HCT116 (cell line): ENCODE data around the gene NDUFA11. TPM values are rescaled to one million over a fixed set of nuclear protein-coding genes. Genes with fewer than 3 reads are reported as not detected.

Experiments used
- ATAC-seq: fragments of 200-7000 bp; cut with Tn5 transposase; 2 replicates; pipeline ENCODE4 v1.9.1; 2020; ENCODE audit warnings: mild to moderate bottlenecking, moderate library complexity
- BruUV-seq: library from RNA; stranded (reverse); fragments of 400-500 nt; replicated peaks from 2 replicates; lab custom pipeline; 2021; lab: Mats Ljungman, UMichigan
- CTCF ChIA-PET: fragments of 300-600 bp; sonication (Branson Sonifier 250); formaldehyde crosslinking; loops from one replicate; lab custom pipeline; 2021; ENCODE audit warnings: antibody characterized with exemption; lab: Charles Lee
- POLR2A ChIA-PET: fragments of 300-600, 350-600 bp; sonication (Branson Sonifier 250); formaldehyde crosslinking; loops from one replicate; lab custom pipeline; 2021; ENCODE audit warnings: antibody characterized with exemption; lab: Charles Lee
- RAD21 ChIA-PET, 2 experiments: fragments of 300-600 bp; sonication (Branson Sonifier 250); formaldehyde crosslinking; loops; one replicate each; lab custom pipeline; 2023; ENCODE audit warnings: low total read pairs in 2 of 2; ENCODE audit not compliant: uncharacterized antibody in 2 of 2, unreplicated experiment in 2 of 2, low non-redundant PET in 1 of 2; lab: Charles Lee
- DNase-seq: peaks from one replicate; pipeline ENCODE4 v3.0.0-alpha.2; 2010; ENCODE audit warnings: low read depth, low spot score
- H2AFZ ChIP-seq: fragments of 200-600 bp; shearing (Covaris generic), sonication (generic); 2 replicates; pipeline ENCODE4 v1.6.1; 2017; ENCODE audit warnings: low read depth, mixed run types, mixed read lengths, antibody characterized with exemption, low read length; ENCODE audit not compliant: poor library complexity, severe bottlenecking
- H3K27ac ChIP-seq: 2 replicates; pipeline ENCODE4 v1.5.1; 2012; ENCODE audit warnings: low read depth, low read length
- H3K27me3 ChIP-seq: fragments of 200-600 bp; sonication (generic); 2 replicates; pipeline ENCODE4 v1.6.1; 2016; ENCODE audit warnings: mixed run types, low read length, mixed read lengths; ENCODE audit not compliant: insufficient read depth
- H3K36me3 ChIP-seq, 2 experiments: fragments of 200-500 bp in 1 of 2; fragments of 200-600 bp in 1 of 2; sonication (Bioruptor generic) in 1 of 2; sonication (generic) in 1 of 2; 2 replicates each; pipeline versions ENCODE4 v1.5.1 to v1.6.1; 2014 to 2016; ENCODE audit warnings: low read length in 2 of 2, inconsistent platforms in 1 of 2, mixed read lengths in 1 of 2, mixed run types in 1 of 2; ENCODE audit not compliant: insufficient read depth in 2 of 2, control insufficient read depth in 1 of 2
- H3K4me1 ChIP-seq, 2 experiments: fragments of 200-600 bp in 1 of 2; sonication (generic) in 1 of 2; 2 replicates each; pipeline versions ENCODE4 v1.5.1 to v1.6.1; 2012 to 2017; ENCODE audit warnings: low read length in 2 of 2, inconsistent platforms in 1 of 2, mild to moderate bottlenecking in 1 of 2, mixed read lengths in 1 of 2, mixed run types in 1 of 2, moderate library complexity in 1 of 2; ENCODE audit not compliant: insufficient read depth in 2 of 2, control insufficient read depth in 1 of 2
- H3K4me2 ChIP-seq: fragments of 200-600 bp; sonication (generic); 2 replicates; pipeline ENCODE4 v1.6.1; 2017; ENCODE audit warnings: mixed run types, low read length, mixed read lengths
- H3K4me3 ChIP-seq, 2 experiments: fragments of 200-600 bp in 1 of 2; sonication (generic) in 1 of 2; replicated peaks in 1 of 2; 2 replicates each; pipeline ENCODE4 v1.5.1; 2011 to 2016; ENCODE audit warnings: low read length in 2 of 2, control low read depth in 1 of 2, low read depth in 1 of 2, mild to moderate bottlenecking in 1 of 2, mixed read lengths in 1 of 2, mixed run types in 1 of 2
- H3K79me2 ChIP-seq: fragments of 200-600 bp; sonication (generic); 2 replicates; pipeline ENCODE4 v1.6.1; 2017; ENCODE audit warnings: mild to moderate bottlenecking, mixed run types, low read length, moderate library complexity, mixed read lengths; ENCODE audit not compliant: insufficient read depth
- H3K9ac ChIP-seq: fragments of 200-600 bp; sonication (generic); 2 replicates; pipeline ENCODE4 v1.6.1; 2016; ENCODE audit warnings: low read length, mixed read lengths
- H3K9me2 ChIP-seq: fragments of 200-600 bp; sonication (generic), shearing (Covaris generic); 2 replicates; pipeline ENCODE4 v1.6.1; 2017; ENCODE audit warnings: mixed run types, mild to moderate bottlenecking, moderate library complexity; ENCODE audit not compliant: insufficient read depth
- H3K9me3 ChIP-seq, 2 experiments: fragments of 200-500 bp in 1 of 2; fragments of 200-600 bp in 1 of 2; sonication (Bioruptor generic) in 1 of 2; sonication (generic) in 1 of 2; 2 replicates each; pipeline ENCODE4 v1.6.1; 2014 to 2017; ENCODE audit warnings: low read length in 2 of 2, mixed read lengths in 2 of 2, inconsistent platforms in 1 of 2, low read depth in 1 of 2, mild to moderate bottlenecking in 1 of 2, mixed run types in 1 of 2, moderate library complexity in 1 of 2; ENCODE audit not compliant: control insufficient read depth in 1 of 2, insufficient read depth in 1 of 2
- H4K20me1 ChIP-seq: fragments of 200-600 bp; sonication (generic), shearing (Covaris generic); 2 replicates; pipeline ENCODE4 v1.6.1; 2017; ENCODE audit warnings: mixed run types, mild to moderate bottlenecking, moderate library complexity; ENCODE audit not compliant: insufficient read depth
- CEBPB ChIP-seq: IDR thresholded peaks from 2 replicates; pipeline ENCODE4 v1.6.1; 2012; ENCODE audit warnings: low read depth
- ELF1 ChIP-seq: IDR thresholded peaks from 2 replicates; pipeline ENCODE4 v1.6.1; 2012; ENCODE audit warnings: low read depth, borderline replicate concordance
- FOSL1 ChIP-seq: IDR thresholded peaks from 2 replicates; pipeline ENCODE4 v1.6.1; 2012; ENCODE audit warnings: low read depth
- RAD21 ChIP-seq: IDR thresholded peaks from 2 replicates; pipeline ENCODE4 v1.6.1; 2012; ENCODE audit warnings: low read depth, mild to moderate bottlenecking
- SIN3A ChIP-seq: IDR thresholded peaks from 2 replicates; pipeline ENCODE4 v1.6.1; 2012; ENCODE audit warnings: low read depth
- SRF ChIP-seq: IDR thresholded peaks from 2 replicates; pipeline ENCODE4 v1.6.1; 2012; ENCODE audit warnings: low read depth
- TCF7L2 ChIP-seq: IDR thresholded peaks from 2 replicates; pipeline ENCODE4 v1.7.0; 2011; ENCODE audit warnings: borderline replicate concordance, inconsistent platforms; ENCODE audit not compliant: insufficient read depth, insufficient read length; ENCODE audit errors: extremely low read depth
- intact Hi-C: fragments of 100-400 bp; cut with micrococcal nuclease; formaldehyde crosslinking; loops from 2 replicates; pipeline ENCODE4 v1.10.0; 2022
- total RNA-seq: library from RNA; stranded (reverse); gene quantifications from one replicate; pipeline ENCODE4 v1.2.1, GENCODE V29; 2021; ENCODE audit not compliant: unreplicated experiment
- TF ChIP-seq, protein P1 (sequence below), 3 experiments: fragments of 200-600 bp in 1 of 3; sonication (generic) in 1 of 3; IDR thresholded peaks in 2 of 3; conservative IDR thresholded peaks in 1 of 3; 2 replicates each; pipeline ENCODE4 v1.5.1; 2012 to 2017; ENCODE audit warnings: low read depth in 2 of 3, low read length in 2 of 3, antibody characterized with exemption in 1 of 3, borderline replicate concordance in 1 of 3, control low read depth in 1 of 3, mild to moderate bottlenecking in 1 of 3, mixed read lengths in 1 of 3, mixed run types in 1 of 3, moderate library complexity in 1 of 3; ENCODE audit not compliant: insufficient read depth in 1 of 3
- TF ChIP-seq, protein P2 (sequence below): IDR thresholded peaks from 2 replicates; pipeline ENCODE4 v1.6.1; 2012

Gene NDUFA11
- total RNA-seq, 1 experiment from 2014 or later: 311 TPM

DNA sequence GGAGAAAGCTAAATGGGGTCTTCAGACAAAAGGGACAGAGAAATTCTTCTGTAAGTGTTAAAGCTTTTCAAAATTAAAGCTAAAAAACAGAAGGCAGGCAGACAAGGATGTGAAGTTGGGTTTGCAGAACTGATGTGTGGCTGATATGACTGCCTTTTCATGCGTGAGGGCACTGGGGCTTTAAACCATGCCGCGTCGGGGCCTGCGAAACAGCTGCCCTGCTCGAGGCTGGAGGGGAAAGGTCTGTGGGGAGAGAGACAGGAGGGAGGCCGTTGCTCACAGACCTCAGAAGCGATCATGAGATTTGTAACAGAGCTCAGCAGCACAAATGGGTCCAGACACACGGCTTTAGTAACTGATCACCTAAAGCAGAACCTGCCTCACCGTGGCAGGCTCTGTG is 34.0 kb upstream of the NDUFA11 start:
- POLR2A ChIA-PET: no interaction called here
- no TSS peak for BruUV-seq

More for the DNA sequence above, 34.0 kb upstream of the NDUFA11 start:
- Histone ChIP-seq H3K27ac (no peak overlapping the region), H3K4me3 (no peak overlapping the region), H3K9me3 (no peaks in the 10 kb centered on the region), H3K79me2 (peaks cover 43% of the 10 kb centered on the region), H2AFZ (no peak overlapping the region), H3K4me1 (no peaks in the 10 kb centered on the region), H3K36me3 (peaks cover 7 to 13% of the 10 kb centered on the region in 2 experiments; a peak in 3 of 4 replicates), H3K4me2 (no peak overlapping the region), H3K27me3 (no peaks in the 10 kb centered on the region), H3K9ac (no peak overlapping the region), H4K20me1 (no peaks in the 10 kb centered on the region), H3K9me2 (no peaks in the 10 kb centered on the region)
- DNase-seq (no peak), ATAC-seq (no peak)
- CTCF ChIA-PET: interaction anchor here (1.2 kb wide), 2 partner anchors 30 to 134 kb away, joined by 3 to 4 read pairs; no protein-coding TSS in a partner anchor
- TF ChIP-seq SRF (no peak), CEBPB (no peak), RAD21 (no peak), FOSL1 (no peak), SIN3A (no peak), ELF1 (no peak), TCF7L2 (no peak)
- TF ChIP-seq, protein P1, sequence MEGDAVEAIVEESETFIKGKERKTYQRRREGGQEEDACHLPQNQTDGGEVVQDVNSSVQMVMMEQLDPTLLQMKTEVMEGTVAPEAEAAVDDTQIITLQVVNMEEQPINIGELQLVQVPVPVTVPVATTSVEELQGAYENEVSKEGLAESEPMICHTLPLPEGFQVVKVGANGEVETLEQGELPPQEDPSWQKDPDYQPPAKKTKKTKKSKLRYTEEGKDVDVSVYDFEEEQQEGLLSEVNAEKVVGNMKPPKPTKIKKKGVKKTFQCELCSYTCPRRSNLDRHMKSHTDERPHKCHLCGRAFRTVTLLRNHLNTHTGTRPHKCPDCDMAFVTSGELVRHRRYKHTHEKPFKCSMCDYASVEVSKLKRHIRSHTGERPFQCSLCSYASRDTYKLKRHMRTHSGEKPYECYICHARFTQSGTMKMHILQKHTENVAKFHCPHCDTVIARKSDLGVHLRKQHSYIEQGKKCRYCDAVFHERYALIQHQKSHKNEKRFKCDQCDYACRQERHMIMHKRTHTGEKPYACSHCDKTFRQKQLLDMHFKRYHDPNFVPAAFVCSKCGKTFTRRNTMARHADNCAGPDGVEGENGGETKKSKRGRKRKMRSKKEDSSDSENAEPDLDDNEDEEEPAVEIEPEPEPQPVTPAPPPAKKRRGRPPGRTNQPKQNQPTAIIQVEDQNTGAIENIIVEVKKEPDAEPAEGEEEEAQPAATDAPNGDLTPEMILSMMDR (IDR thresholded peaks at IDR 0.05 in 2 of 3, conservative IDR thresholded peaks at IDR 0.05 in 1 of 3; ENCODE audit: borderline replicate concordance in 1 of 3, insufficient read depth in 1 of 3, low read depth in 2 of 3, low read length in 2 of 3): no peak
- TF ChIP-seq, protein P2, sequence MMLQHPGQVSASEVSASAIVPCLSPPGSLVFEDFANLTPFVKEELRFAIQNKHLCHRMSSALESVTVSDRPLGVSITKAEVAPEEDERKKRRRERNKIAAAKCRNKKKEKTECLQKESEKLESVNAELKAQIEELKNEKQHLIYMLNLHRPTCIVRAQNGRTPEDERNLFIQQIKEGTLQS: no peak
- intact Hi-C loops: no loop called here
- RAD21 ChIA-PET: interaction anchor here in 1 of 2 experiments (0.7 kb wide), 1 partner anchor 21 kb away, joined by 12 read pairs; no protein-coding TSS in a partner anchor
